Epithelial cell of proximal tubule (primary cell): ENCODE measurements around the gene SERPINA1. TPM values are rescaled to one million over a fixed set of nuclear protein-coding genes. Genes with fewer than 3 reads are reported as not detected.
"Not testable (repeated sequence)": the region's sequence is repeated elsewhere in the genome, so short reads cannot be mapped to it uniquely, and the experiment has no call there.

Experiments used
- DNase-seq: peaks from one replicate; pipeline ENCODE4 v3.0.0-alpha.2; 2011; ENCODE audit warnings: low read depth
- H3K4me3 ChIP-seq: 2 replicates; pipeline ENCODE4 v1.5.1; 2011; ENCODE audit warnings: low read depth, mild to moderate bottlenecking, low read length
- total RNA-seq: library from RNA; depleted of rRNA; stranded (reverse); fragments of >200 nt; gene quantifications from 2 replicates; pipeline ENCODE4 v1.2.3, GENCODE V29; 2015
- TF ChIP-seq, protein P1 (sequence below): conservative IDR thresholded peaks from 2 replicates; pipeline ENCODE4 v1.5.1; 2012; ENCODE audit warnings: low read depth, mild to moderate bottlenecking, low read length

Gene SERPINA1
- total RNA-seq, 1 donor from 2014 or later: 15.3 TPM

DNA sequence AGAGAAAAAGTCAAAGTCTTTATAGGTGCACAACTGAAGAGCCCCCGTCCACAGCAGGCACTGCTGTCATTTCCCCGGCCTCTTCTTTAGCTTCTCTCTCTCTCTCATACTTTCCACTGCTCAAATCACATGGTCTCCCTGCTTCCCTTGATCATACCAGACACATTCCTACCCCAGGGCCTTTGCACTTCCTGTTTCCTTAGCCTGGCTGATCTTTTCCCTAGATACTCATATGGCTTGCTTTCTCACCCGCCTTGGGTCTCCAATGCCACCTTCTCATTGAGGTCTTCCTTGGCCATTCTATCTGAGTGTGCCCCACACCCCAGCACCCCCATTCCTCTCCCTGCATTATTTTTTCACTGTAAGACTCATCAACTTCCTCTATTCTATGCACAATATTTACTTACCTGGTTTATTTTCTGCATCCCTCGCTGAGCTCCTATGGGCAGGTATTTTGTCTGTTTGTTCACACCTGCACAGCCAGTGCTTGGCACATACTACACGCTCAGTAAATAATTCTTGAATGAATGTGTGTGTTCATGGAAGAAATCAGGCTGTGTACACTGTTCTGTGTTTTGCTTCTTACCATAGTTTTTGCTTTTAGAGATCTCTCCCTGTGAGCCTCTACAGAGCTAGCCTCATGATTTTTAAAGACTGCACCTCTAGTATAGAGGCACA is 31.9 kb downstream of the SERPINA1 start:
- TF ChIP-seq, protein P1, sequence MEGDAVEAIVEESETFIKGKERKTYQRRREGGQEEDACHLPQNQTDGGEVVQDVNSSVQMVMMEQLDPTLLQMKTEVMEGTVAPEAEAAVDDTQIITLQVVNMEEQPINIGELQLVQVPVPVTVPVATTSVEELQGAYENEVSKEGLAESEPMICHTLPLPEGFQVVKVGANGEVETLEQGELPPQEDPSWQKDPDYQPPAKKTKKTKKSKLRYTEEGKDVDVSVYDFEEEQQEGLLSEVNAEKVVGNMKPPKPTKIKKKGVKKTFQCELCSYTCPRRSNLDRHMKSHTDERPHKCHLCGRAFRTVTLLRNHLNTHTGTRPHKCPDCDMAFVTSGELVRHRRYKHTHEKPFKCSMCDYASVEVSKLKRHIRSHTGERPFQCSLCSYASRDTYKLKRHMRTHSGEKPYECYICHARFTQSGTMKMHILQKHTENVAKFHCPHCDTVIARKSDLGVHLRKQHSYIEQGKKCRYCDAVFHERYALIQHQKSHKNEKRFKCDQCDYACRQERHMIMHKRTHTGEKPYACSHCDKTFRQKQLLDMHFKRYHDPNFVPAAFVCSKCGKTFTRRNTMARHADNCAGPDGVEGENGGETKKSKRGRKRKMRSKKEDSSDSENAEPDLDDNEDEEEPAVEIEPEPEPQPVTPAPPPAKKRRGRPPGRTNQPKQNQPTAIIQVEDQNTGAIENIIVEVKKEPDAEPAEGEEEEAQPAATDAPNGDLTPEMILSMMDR: no peak
- no peak for DNase-seq
- no peak overlapping the region for H3K4me3 ChIP-seq

DNA sequence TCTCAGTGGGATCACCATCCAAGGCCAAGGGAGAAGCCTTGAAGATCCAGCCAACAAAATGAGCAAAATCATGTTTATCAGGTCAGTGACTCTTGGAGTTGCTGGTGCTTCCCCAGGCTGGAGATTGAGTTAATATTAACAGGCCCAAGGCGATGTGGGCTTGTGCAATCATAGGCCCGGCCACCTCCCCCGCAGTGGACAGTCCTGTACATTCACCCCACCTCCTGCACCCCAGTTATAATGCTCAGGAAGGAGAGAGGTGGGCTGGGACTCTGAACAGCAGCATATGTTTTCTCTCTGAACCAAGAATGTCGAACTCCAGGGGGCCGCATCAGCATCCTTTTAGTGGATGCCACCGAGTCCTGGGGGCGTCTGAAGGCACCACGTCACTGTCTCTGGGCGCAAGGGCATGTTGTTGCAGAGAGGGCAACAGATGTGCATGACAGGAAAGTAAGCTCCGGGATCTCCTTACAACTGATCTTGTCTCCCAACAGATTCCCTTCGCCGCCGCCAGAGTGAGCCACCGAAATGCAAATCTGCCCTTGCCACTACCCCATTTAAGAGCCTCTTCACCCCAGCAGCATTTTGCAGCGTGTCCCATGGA is 33.1 kb downstream of the SERPINA1 start:
- TF ChIP-seq, protein P1: peak; percentile 65
- no peak overlapping the region for H3K4me3 ChIP-seq
- DNase-seq: peak; percentile 65

DNA sequence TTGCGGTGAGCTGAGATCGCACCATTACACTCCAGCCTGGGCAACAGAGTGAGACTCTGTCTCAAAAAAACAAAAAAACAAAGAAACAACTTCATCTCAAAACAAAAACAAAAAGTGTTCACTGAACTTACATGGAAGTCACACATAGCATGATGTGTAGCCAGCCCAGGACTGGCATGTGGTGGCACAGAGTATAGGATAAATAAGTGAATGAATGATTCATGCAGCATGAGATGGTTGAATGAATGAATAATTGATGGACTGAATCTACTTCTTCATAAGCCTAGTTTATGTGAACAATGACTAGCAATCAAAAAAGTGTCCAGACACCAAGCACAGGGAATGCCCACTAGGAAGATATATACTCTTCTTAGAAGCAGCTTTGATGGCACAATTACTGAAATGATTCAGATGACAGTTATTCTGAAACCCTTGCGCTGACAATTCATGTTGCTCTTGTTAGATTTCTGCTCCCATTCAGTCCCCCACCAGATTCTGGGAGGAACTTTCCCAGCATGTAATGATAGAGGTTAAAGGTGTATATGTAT is 33.7 kb downstream of the SERPINA1 start:
- no peak for DNase-seq
- TF ChIP-seq, protein P1: no peak
- H3K4me3 ChIP-seq: no peak overlapping the region

DNA sequence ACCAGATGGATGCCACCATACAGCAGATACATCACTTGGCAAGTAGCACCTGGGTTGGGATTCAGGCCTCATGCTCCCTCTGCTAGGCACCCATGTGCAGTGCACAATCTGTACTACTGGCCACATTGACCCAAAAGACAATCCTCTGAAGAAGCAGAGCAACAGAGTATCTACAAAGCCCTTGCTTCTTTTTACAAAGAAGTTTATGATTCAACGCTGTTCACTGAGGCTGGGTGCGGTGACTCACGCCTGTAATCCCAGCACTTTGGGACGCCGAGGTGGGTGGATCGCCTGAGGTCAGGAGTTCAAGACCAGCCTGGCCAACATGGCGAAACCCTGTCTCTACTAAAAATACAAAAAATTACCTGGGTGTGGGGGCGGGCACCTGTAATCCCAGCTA is 34.2 kb downstream of the SERPINA1 start:
- not testable (repeated sequence) for H3K4me3 ChIP-seq, DNase-seq

DNA sequence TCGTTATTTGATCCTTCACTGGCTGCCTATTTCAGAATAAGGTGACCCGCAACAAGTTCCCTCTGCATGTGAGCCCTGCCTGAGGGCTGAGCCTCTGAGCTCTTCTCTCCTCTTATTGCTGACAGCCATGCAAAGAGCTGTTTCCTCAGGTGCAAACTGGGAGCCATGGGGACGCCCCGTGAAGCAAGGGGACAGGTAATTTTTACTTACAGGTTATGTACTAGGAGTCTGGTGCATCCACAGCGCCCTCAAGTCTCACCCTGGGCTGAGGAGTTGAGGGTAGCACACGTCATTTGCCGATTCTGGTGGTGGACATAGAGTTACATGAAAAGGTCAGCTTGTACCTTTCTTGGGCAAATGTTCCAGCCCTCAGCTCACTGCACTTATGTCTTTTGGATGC is 39.1 kb downstream of the SERPINA1 start:
- TF ChIP-seq, protein P1: no peak
- no peak for DNase-seq

DNA sequence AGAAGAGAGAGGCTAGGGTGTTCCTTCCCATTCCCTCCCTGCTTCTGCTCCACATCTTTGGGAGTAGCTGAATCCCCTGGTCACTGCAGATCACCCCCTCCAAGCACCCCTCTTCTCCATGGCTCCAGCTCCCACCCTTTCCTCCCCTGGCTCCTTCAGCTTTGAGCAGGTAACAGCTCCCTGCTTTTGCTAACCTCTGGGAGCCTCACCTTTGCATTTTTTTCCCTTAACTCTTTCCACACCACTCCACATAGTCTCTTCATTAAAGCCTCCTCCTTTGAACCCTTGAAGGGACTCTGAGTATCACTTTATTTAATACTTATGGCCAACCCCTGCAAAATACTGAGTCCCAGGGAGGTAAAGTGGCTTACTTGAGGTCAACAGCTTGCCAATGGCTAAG is 39.6 kb downstream of the SERPINA1 start:
- DNase-seq: no peak
- TF ChIP-seq, protein P1: no peak
- H3K4me3 ChIP-seq: no peak overlapping the region

More for the DNA sequence above, 39.1 kb downstream of the SERPINA1 start:
- no peak overlapping the region for H3K4me3 ChIP-seq

DNA sequence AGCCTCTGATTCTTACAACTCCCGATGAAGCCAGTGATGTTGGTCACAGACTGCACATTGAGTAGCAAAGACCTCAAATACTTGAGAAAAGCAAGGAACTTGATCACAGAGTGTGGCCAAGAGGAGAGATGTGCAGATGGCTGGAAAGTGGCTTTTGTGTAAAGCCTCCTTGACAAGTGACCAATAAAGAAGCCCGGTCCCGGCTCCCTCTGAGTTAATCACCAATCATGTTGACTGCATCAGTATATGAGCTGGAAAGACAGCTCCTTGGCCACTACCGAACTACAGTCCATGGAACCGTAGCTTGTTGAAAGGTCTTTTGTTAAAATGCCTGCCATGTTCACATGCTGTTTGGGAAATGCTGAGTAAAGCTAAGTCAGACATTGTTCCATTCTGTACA is 41.6 kb downstream of the SERPINA1 start:
- TF ChIP-seq, protein P1: no peak
- DNase-seq: no peak
- H3K4me3 ChIP-seq: no peak overlapping the region

DNA sequence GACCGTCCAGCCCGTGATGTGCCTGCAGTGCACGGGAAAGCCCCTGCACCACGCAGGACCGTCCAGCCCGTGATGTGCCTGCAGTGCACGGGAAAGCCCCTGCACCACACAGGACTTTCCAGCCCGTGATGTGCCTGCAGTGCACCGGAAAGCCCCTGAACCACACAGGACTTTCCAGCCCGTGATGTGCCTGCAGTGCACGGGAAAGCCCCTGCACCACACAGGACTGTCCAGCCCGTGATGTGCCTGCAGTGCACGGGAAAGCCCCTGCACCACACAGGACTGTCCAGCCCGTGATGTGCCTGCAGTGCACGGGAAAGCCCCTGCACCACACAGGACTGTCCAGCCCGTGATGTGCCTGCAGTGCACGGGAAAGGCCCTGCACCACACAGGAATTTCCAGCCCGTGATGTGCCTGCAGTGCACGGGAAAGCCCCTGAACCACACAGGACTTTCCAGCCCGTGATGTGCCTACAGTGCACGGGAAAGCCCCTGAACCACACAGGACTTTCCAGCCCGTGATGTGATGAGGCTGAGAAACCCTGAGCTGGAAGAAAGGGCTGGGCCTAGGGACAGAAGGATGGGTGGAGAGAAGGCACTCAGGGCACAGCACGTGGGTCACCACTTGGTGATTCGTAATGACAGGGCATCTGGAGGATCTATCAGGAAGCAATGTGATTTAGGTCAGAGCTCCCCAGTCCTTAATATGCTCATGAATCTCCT is 42.2 kb downstream of the SERPINA1 start:
- peak; percentile 60 for DNase-seq
- H3K4me3 ChIP-seq: not testable (repeated sequence)
